GM12873 (cell line): Measurements from ENCODE around the gene LRRK1.

Experiments
- TF ChIP-seq, protein P1 (sequence below): IDR thresholded peaks from 2 replicates; pipeline ENCODE4 v1.5.1; 2012; ENCODE audit warnings: low read depth, mild to moderate bottlenecking, moderate library complexity, low read length, control low read depth; ENCODE audit not compliant: insufficient read depth; ENCODE audit errors: missing control alignments

Gene LRRK1

DNA sequence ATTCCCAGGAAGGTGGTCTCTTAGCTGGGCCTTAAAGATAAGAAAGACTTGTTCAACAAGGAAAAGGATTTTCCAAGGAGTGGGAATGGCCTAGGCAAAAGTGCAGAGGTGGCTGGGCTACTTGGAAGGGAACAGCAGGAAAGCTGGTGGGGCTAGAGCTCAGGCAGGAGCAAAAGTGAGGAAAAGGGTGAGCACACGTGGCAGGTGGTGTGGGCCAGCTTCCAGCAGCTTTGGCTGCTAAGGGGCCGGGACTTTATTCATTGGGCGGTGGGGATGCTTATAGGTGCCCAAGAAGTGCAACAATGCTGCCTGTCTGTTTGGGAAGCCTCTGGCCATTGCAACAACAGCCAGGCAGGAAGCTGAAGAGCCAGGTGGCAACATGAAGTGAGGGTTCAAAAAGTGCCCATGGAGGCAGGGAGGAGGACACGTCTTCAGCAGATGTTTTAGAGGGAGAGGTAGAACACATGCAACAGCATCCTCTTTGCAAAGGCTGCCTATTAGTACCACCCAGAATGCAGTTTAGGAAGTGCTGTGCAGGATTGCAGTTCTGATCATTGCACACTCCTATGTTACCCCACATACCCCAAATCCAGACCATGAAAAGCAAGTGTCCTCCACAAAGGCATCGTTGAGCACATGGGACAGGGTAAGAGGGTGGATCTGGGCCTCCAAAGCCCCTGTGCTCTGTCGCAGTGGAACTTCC is 25.7 kb upstream of the LRRK1 start:
- TF ChIP-seq, protein P1, sequence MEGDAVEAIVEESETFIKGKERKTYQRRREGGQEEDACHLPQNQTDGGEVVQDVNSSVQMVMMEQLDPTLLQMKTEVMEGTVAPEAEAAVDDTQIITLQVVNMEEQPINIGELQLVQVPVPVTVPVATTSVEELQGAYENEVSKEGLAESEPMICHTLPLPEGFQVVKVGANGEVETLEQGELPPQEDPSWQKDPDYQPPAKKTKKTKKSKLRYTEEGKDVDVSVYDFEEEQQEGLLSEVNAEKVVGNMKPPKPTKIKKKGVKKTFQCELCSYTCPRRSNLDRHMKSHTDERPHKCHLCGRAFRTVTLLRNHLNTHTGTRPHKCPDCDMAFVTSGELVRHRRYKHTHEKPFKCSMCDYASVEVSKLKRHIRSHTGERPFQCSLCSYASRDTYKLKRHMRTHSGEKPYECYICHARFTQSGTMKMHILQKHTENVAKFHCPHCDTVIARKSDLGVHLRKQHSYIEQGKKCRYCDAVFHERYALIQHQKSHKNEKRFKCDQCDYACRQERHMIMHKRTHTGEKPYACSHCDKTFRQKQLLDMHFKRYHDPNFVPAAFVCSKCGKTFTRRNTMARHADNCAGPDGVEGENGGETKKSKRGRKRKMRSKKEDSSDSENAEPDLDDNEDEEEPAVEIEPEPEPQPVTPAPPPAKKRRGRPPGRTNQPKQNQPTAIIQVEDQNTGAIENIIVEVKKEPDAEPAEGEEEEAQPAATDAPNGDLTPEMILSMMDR, result no peak

DNA sequence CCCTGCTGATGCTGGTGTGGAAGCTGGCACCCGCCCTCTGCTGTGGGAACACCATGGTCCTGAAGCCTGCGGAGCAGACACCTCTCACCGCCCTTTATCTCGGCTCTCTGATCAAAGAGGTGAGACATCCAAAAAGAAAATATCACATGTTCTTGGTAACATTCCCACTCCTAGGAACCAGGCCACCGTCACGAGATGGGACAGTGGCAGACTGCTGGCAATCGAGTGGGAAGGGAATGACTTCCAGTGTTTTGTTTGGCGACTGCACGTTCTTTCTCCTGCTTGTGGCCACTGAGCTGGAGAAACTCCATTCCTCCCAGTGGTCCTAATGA is 25.2 kb upstream of the LRRK1 start:
- TF ChIP-seq, protein P1, result no peak

- TF ChIP-seq, protein P1, result no peak
Measured at GRCh38 chr15:100895721-100896120, 23.4 kb upstream of the LRRK1 start.

DNA sequence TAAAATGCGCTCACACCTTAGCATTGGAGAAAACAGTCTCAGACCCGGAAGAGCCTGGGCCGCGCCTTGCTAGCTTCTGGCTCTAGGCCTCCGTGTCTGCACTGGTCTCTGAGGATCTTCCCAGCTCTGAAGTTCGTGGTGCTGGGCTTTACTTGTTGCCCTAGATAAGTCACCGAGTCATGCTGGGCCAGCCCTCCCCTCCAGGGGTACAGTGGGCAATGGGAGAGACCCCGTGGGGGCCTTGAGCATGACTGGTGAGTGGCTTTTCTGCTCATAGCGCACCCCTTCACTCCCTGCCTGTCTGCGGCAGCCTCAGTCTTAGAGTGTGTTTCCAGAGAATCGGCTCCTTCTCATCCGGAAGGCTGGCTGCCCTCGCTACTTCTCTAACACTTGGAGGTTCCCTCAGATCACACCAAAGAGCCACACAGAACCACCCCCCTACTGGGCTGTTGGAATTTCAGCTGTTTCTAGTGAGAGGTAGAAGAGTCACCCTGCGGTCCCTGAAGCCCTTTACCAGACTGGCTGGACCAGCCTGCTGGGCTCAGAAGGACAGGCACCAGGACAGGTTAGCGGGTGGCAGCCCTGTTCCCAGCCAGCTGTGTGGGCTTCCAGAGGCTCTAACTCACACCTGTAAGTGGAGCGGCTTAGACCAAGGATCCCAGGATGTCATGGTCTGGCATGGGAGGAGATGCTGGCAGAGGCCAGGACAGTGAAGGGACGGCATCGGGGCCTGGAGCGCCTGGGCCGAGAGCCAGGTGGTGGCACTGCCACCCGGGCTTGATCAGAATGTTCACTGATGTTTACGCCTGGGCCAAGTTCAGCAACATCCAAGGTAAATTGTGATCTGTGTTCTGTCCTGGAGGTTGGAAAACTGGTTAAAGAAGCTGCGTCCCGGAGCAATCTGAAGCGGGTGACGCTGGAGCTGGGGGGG is 21.7 kb upstream of the LRRK1 start:
- TF ChIP-seq, protein P1, result no peak

DNA sequence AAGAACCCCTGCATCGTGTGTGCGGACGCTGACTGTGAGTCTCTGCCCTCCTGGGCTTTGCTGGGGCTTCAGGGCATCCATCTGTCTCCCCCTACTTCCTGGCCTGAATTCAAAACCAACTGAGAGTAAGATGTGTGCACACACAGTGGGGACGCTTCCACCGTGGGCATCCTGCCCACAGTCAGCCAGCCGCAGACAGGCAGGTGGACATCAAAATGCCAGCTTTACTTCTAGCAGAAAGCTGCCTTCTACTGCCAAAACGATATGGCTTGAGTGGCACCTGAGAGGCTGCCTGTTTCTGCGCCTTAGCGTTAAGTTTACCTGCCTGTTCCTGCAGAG is 21.0 kb upstream of the LRRK1 start:
- TF ChIP-seq, protein P1, result no peak

GRCh38 chr15:100898661-100899462 is 20.3 kb upstream of the LRRK1 start:
- TF ChIP-seq, protein P1, result no peak

- TF ChIP-seq, protein P1, result no peak
Measured at GRCh38 chr15:100899601-100900000, 19.6 kb upstream of the LRRK1 start.
